OCI-LY1 (cell line): ENCODE results near the gene DMKN.

ENCODE experiments used
- H2AFZ ChIP-seq: fragments of 200-600 bp; sonication (generic), shearing (Covaris generic); 2 replicates; pipeline ENCODE4 v1.6.0; 2014; ENCODE audit warnings: antibody characterized with exemption, mild to moderate bottlenecking, low read length
- H3F3A ChIP-seq: fragments of 200-600 bp; sonication (generic), shearing (Covaris generic); 2 replicates; pipeline ENCODE4 v1.6.0; 2014; ENCODE audit warnings: mild to moderate bottlenecking, antibody characterized with exemption, low read length, moderate library complexity; ENCODE audit not compliant: insufficient read depth
- H3K27ac ChIP-seq: fragments of 200-600 bp; sonication (generic); 2 replicates; pipeline ENCODE4 v1.5.1; 2014; ENCODE audit warnings: low read length, mixed run types, mild to moderate bottlenecking, low read depth; ENCODE audit not compliant: poor library complexity, severe bottlenecking
- H3K27me3 ChIP-seq: fragments of 200-600 bp; sonication (generic); 2 replicates; pipeline ENCODE4 v1.6.0; 2014; ENCODE audit warnings: antibody characterized with exemption, mild to moderate bottlenecking, low read length, moderate library complexity; ENCODE audit not compliant: insufficient read depth
- H3K36me3 ChIP-seq: fragments of 200-600 bp; sonication (generic); 2 replicates; pipeline ENCODE4 v1.6.1; 2014; ENCODE audit warnings: mild to moderate bottlenecking, antibody characterized with exemption, low read length, moderate library complexity, mixed read lengths; ENCODE audit not compliant: insufficient read depth
- H3K4me1 ChIP-seq: fragments of 200-600 bp; sonication (generic); 2 replicates; pipeline ENCODE4 v1.5.1; 2014; ENCODE audit warnings: mild to moderate bottlenecking, low read length, moderate library complexity; ENCODE audit not compliant: insufficient read depth, severe bottlenecking
- H3K4me2 ChIP-seq: fragments of 200-600 bp; sonication (generic), shearing (Covaris generic); 2 replicates; pipeline ENCODE4 v1.6.1; 2014; ENCODE audit warnings: low read length
- H3K4me3 ChIP-seq: fragments of 200-600 bp; sonication (generic); 2 replicates; pipeline ENCODE4 v1.5.1; 2014; ENCODE audit warnings: low read length, low read depth, mild to moderate bottlenecking, mixed read lengths; ENCODE audit not compliant: poor library complexity, severe bottlenecking
- H3K79me2 ChIP-seq: fragments of 200-600 bp; shearing (Covaris generic); 2 replicates; pipeline ENCODE4 v1.6.1; 2016; ENCODE audit warnings: mixed run types, low read length, mixed read lengths; ENCODE audit not compliant: insufficient read depth
- H3K9ac ChIP-seq: fragments of 200-600 bp; sonication (generic), shearing (Covaris generic); 2 replicates; pipeline ENCODE4 v1.6.1; 2014; ENCODE audit warnings: mild to moderate bottlenecking, low read length, mixed read lengths
- H3K9me2 ChIP-seq: fragments of 200-600 bp; sonication (generic), shearing (Covaris generic); 2 replicates; pipeline ENCODE4 v1.6.1; 2014; ENCODE audit warnings: low read depth, mild to moderate bottlenecking, low read length, mixed read lengths
- H3K9me3 ChIP-seq: fragments of 200-600 bp; shearing (Covaris generic); 2 replicates; pipeline ENCODE4 v1.6.1; 2014; ENCODE audit warnings: low read length, mixed read lengths
- H4K20me1 ChIP-seq: fragments of 200-600 bp; sonication (generic), shearing (Covaris generic); 2 replicates; pipeline ENCODE4 v1.6.0; 2016; ENCODE audit warnings: mild to moderate bottlenecking, low read length; ENCODE audit not compliant: insufficient read depth
- CTCF ChIP-seq: fragments of 200-600 bp; sonication (generic), shearing (Covaris generic); IDR thresholded peaks from 2 replicates; pipeline ENCODE4 v1.5.1; 2017; ENCODE audit warnings: mild to moderate bottlenecking, antibody characterized with exemption, low read length, moderate library complexity, mixed read lengths
- EZH2 ChIP-seq: fragments of 200-600 bp; sonication (generic), shearing (Covaris generic); IDR thresholded peaks from 2 replicates; pipeline ENCODE4 v1.8.0; 2017; ENCODE audit warnings: borderline replicate concordance, mixed run types, mild to moderate bottlenecking, antibody characterized with exemption, low read length, moderate library complexity, mixed read lengths

DMKN gene

GRCh38 chr19:35490364-35490763 is 23.1 kb downstream of the DMKN start, which contains the start of gene KRTDAP:
Gene KRTDAP (minus strand): TSS chr19:35490464. CDS start chr19:35490442, 22 bp downstream.
- H3K9ac ChIP-seq: no peak within 1 kb of the TSS
- no peaks in the 10 kb centered on the region for H3K4me1 ChIP-seq
- no peak within 1 kb of the TSS for H2AFZ ChIP-seq
- TF ChIP-seq CTCF (no peak), EZH2 (no peak)
- H3K9me3 ChIP-seq: no peaks in the 10 kb centered on the region
- no peak within 1 kb of the TSS for H3K4me3 ChIP-seq
- peaks cover 13% of the 10 kb centered on the region for H3K27me3 ChIP-seq
- H3K4me2 ChIP-seq: no peak within 1 kb of the TSS
- H3K9me2 ChIP-seq: no peaks in the 10 kb centered on the region
- H4K20me1 ChIP-seq: no peaks in the 10 kb centered on the region
- H3K79me2 ChIP-seq: no peaks in the 10 kb centered on the region
- no peak within 1 kb of the TSS for H3K27ac ChIP-seq
- H3K36me3 ChIP-seq: no peaks in the 10 kb centered on the region
- no peaks in the 10 kb centered on the region for H3F3A ChIP-seq

GRCh38 chr19:35488677-35489076 is 24.8 kb downstream of the DMKN start:
- peaks cover 10% of the 10 kb centered on the region; the same call in 1 of the 2 replicates for H3K27me3 ChIP-seq
- no peaks in the 10 kb centered on the region for H3K9me2 ChIP-seq
- no peaks in the 10 kb centered on the region for H3K9me3 ChIP-seq
- no peak overlapping the region for H3K4me2 ChIP-seq
- H3K79me2 ChIP-seq: no peaks in the 10 kb centered on the region
- H3K27ac ChIP-seq: no peak overlapping the region
- no peak overlapping the region for H3K9ac ChIP-seq
- no peaks in the 10 kb centered on the region for H3K36me3 ChIP-seq
- H3K4me1 ChIP-seq: peaks cover 8% of the 10 kb centered on the region
- H3K4me3 ChIP-seq: no peak overlapping the region
- H2AFZ ChIP-seq: no peak overlapping the region
- no peak for TF ChIP-seq CTCF
- no peak for TF ChIP-seq EZH2
- H4K20me1 ChIP-seq: no peaks in the 10 kb centered on the region
- no peaks in the 10 kb centered on the region for H3F3A ChIP-seq

GRCh38 chr19:35487656-35488182 is 25.7 kb downstream of the DMKN start:
- Histone ChIP-seq H4K20me1 (no peaks in the 10 kb centered on the region), H3F3A (no peaks in the 10 kb centered on the region), H3K9me3 (no peaks in the 10 kb centered on the region), H3K4me3 (no peak overlapping the region), H3K4me2 (no peak overlapping the region), H3K4me1 (peaks cover 8% of the 10 kb centered on the region), H3K36me3 (no peaks in the 10 kb centered on the region), H3K9ac (no peak overlapping the region), H3K79me2 (no peaks in the 10 kb centered on the region), H3K27me3 (peaks cover 10% of the 10 kb centered on the region; the same call in 1 of the 2 replicates), H3K9me2 (no peaks in the 10 kb centered on the region), H2AFZ (no peak overlapping the region), H3K27ac (no peak overlapping the region)
- no peak for TF ChIP-seq EZH2

GRCh38 chr19:35486268-35486708 is 27.2 kb downstream of the DMKN start:
- Histone ChIP-seq H3K4me2 (no peak overlapping the region), H3K27ac (no peak overlapping the region), H3K79me2 (no peaks in the 10 kb centered on the region), H3F3A (no peaks in the 10 kb centered on the region), H3K36me3 (no peaks in the 10 kb centered on the region), H4K20me1 (no peaks in the 10 kb centered on the region), H3K4me3 (no peak overlapping the region), H3K27me3 (no peaks in the 10 kb centered on the region; the same call in 1 of the 2 replicates), H3K4me1 (peaks cover 8% of the 10 kb centered on the region), H3K9ac (no peak overlapping the region), H2AFZ (no peak overlapping the region), H3K9me3 (no peaks in the 10 kb centered on the region), H3K9me2 (no peaks in the 10 kb centered on the region)
- no peak for TF ChIP-seq EZH2
- no peak for TF ChIP-seq CTCF
